HG03575 (cell line): ENCODE data around the gene MRPL14.

ENCODE experiments used
- ATAC-seq: cut with Tn5 transposase; IDR thresholded peaks from one replicate; pipeline ENCODE4 v1.9.1; 2021; ENCODE audit not compliant: unreplicated experiment, insufficient number of reproducible peaks, low FRiP score; ENCODE audit errors: extremely low read depth

The MRPL14 gene

GRCh38 chr6:44129841-44130322 lies 2.6 kb upstream of the MRPL14 start:
- no peak for ATAC-seq

- no peak for ATAC-seq
These were observed 1.0 kb upstream of the MRPL14 start for GRCh38 chr6:44128020-44128917.

- no peak for ATAC-seq
These were observed 717 bp downstream of the MRPL14 start for GRCh38 chr6:44126320-44127149.

- ATAC-seq: no peak
These were observed 3.7 kb downstream of the MRPL14 start for GRCh38 chr6:44123544-44123943.

GRCh38 chr6:44122801-44123200 lies 4.5 kb downstream of the MRPL14 start:
- ATAC-seq: no peak

GRCh38 chr6:44120692-44121443 lies 6.4 kb downstream of the MRPL14 start:
- ATAC-seq: no peak

- no peak for ATAC-seq
These were observed 7.5 kb downstream of the MRPL14 start for GRCh38 chr6:44119704-44120262.

- no peak for ATAC-seq
These were observed 9.7 kb downstream of the MRPL14 start for GRCh38 chr6:44117397-44118128.

- ATAC-seq: no peak
These were observed 10.4 kb downstream of the MRPL14 start for GRCh38 chr6:44116641-44117382.

GRCh38 chr6:44115866-44116265 lies 11.4 kb downstream of the MRPL14 start:
- ATAC-seq: no peak

GRCh38 chr6:44113414-44113813 lies 13.8 kb downstream of the MRPL14 start:
- ATAC-seq: no peak

GRCh38 chr6:44111434-44112417 lies 15.5 kb downstream of the MRPL14 start:
- no peak for ATAC-seq

GRCh38 chr6:44110966-44111365 lies 16.3 kb downstream of the MRPL14 start:
- no peak for ATAC-seq

- no peak for ATAC-seq
These were observed 17.1 kb downstream of the MRPL14 start for GRCh38 chr6:44110005-44110676.

GRCh38 chr6:44109212-44109611 lies 18.0 kb downstream of the MRPL14 start:
- ATAC-seq: no peak

- no peak for ATAC-seq
These were observed 18.8 kb downstream of the MRPL14 start for GRCh38 chr6:44108471-44108870.
